GM21390 (cell line): ENCODE results near the gene CDC14A.
A peak's percentile ranks its signal among the peaks of the same experiment; 100 is the strongest.
"Not testable (repeated sequence)": the region's sequence is repeated elsewhere in the genome, so short reads cannot be mapped to it uniquely, and the experiment has no call there.

Experiments
- ATAC-seq: cut with Tn5 transposase; IDR thresholded peaks from one replicate; pipeline ENCODE4 v1.9.1; 2021; ENCODE audit not compliant: unreplicated experiment

CDC14A gene

GRCh38 chr1:100397681-100398080 lies 45.4 kb downstream of the CDC14A start:
- ATAC-seq, result no peak

DNA sequence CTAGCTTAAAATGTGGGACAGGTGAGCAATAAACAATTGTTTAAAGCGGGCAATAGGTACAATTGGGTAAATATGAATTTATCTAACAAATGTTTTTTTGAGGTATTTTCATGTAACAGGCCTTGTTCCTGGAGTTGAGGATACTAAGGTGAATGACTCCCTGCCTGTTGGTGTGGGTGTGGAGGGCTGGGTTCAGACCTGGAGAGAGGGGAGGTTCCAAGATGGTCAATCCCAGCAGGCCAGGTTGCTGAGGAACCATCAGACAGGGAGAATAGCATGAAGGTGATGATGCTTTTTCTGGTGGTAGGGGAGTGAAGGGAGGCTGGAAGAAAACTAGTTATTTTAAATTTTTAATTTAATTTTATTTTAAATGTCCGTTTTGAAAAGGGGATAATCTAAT lies 46.3 kb downstream of the CDC14A start:
- ATAC-seq, result no peak

DNA sequence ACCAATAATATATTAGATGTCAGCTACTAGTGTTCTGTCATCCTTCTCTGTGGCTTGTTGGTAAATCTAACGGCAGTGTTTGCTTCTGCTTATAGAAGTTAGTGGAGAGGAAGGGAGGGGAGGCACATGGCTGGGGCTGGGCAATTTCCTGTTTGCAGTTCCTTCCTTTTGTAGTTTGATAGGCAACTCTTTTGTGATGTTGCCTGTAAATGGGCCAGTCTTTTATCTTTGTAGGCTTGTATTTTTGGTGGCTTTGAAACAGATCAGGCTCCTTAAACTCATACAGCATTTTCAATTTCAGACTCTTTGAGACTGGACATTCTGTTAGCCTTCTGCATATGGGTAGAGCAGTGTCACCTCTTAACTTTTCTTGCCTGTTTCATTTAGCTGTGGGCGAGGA lies 48.1 kb downstream of the CDC14A start:
- ATAC-seq, result peak; percentile 76

GRCh38 chr1:100404821-100405220 lies 52.5 kb downstream of the CDC14A start:
- no peak for ATAC-seq

DNA sequence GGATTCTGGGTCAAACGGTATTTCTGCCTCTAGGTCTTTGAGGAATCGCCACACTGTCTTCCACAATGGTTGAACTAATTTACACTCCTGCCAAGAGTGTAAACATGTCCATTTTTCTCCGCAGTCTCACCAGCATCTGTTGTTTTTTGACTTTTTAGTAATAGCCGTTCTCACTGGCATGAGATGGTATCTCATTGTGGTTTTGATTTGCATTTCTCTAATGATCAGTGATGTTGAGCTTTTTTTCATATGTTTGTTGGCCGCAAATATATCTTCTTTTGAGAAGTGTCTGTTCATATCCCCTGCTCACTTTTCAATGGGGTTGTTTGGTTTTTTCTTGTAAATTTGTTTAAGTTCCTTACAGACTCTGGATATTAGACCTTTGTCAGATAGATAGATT lies 53.6 kb downstream of the CDC14A start:
- not testable (repeated sequence) for ATAC-seq

DNA sequence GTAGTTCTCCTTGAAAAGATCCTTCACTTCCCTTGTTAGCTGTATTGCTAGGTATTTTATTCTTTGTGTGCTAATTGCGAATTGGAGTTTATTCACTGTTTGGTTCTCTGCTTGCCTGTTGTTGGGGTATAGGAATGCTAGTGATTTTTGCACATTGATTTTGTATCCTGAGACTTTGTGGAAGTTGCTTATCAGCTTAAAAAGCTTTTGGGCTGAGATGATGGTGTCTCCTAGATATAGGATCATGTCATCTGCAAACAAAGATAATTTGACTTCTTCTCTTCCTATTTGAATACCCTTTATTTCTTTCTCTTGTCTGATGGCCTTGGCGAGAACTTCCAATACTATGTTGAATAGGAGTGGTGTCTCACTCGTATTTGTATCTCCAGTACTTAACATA lies 55.1 kb downstream of the CDC14A start:
- not testable (repeated sequence) for ATAC-seq

DNA sequence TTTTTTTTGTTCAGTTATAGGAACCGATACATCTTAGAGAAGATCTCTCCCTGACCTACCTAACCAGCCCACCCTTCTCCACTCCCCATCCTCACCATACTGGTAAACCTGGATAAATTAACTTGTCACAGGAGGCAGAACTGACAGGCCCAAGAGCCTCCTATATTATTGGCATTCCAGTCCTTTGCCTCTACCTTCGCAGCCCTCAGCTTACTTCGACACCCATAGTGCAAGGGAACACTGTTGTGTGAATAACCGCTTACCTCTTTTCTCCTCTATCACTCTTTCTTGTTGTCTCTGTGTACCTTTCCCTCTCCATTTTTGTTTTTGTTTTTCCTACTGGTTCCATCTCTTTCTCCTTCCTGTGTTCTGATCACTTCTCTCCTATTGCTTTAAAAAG lies 58.7 kb downstream of the CDC14A start:
- no peak for ATAC-seq

DNA sequence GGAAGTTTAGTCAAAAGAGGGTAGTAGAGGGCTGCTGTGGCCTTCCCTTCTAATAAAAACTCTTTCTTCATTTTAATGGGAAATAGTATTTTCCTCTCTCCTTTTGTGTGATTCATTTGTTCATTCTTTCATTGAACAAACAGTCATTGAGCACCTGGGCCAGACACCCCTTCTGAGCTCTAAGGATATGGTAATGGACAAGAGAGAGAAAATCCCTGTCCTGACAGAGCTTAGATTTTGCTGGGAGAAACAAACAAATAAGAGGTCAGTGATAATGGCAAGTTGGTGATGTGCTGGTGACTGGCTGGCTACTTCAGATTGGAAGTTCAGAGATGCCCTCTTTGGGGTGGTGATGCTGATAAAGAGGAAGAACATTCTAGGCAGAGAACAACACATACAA lies 59.3 kb downstream of the CDC14A start:
- ATAC-seq, result no peak

- no peak for ATAC-seq
Measured at GRCh38 chr1:100413035-100413434, 60.7 kb downstream of the CDC14A start.

- no peak for ATAC-seq
Measured at GRCh38 chr1:100414693-100415497, 62.6 kb downstream of the CDC14A start.

GRCh38 chr1:100415498-100415778 lies 63.1 kb downstream of the CDC14A start:
- no peak for ATAC-seq

GRCh38 chr1:100419072-100419471 lies 66.8 kb downstream of the CDC14A start:
- ATAC-seq, result no peak

DNA sequence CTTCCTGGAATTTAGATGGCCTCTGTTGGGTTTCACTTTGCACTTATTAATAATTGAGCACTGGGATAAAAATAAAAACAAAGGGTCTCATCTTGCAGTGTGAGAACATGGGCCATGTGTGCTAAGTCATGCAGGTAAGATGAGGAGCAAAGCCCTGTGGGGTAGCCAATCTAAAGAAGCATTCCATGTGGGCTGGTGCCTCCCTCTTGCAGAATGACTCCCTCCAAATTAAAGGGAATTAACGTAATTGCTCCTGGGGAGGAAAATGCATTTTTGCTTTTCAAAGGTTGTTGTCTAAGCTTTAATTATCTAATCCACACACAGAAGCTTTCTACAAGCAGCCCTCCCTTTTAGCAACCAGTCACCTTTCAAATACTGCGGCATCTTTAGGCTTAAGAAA lies 69.8 kb downstream of the CDC14A start:
- no peak for ATAC-seq

GRCh38 chr1:100423832-100424337 lies 71.6 kb downstream of the CDC14A start:
- ATAC-seq, result peak; percentile 96

- ATAC-seq, result no peak
Measured at GRCh38 chr1:100428160-100428559, 75.9 kb downstream of the CDC14A start.

GRCh38 chr1:100430325-100430756 lies 78.0 kb downstream of the CDC14A start:
- no peak for ATAC-seq

DNA sequence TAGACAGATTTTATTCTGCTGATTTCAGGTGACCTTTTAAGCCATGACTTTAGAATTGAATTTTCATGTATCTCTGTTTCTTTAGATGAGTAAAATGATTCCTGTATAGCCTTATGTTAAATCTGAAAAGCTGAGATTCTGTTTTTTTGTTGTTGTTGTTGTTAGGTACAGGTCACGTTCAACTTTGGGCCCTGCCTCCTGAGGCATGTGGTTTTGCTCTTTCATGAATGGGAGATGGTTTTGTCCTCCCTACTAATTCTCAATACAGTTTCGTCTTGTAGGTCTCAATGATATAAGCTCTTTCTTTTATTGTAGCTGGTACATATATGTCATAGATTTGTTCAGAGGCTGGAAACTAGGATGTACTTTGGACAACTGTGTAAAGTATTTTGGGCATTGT lies 79.6 kb downstream of the CDC14A start:
- no peak for ATAC-seq

DNA sequence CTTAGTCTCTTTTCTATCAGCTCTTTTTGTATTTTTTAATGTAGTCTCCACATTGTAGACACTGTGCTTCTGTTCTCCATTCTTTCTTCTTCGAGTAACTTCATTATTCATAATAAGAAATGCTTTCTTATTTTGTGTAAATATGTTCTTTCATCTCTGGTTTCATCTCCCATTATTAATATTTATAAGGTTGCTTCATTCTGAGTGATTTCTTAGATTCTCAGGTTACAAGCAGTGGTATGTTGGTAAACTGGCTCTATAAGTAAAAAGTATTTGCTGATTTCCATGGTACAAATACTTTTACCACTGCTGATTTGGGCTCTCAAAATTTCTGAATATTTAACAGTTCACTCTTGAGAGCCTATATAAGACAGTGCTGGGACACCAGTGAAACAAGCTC lies 81.3 kb downstream of the CDC14A start:
- ATAC-seq, result no peak

- ATAC-seq, result no peak
Measured at GRCh38 chr1:100434831-100435230, 82.5 kb downstream of the CDC14A start.

DNA sequence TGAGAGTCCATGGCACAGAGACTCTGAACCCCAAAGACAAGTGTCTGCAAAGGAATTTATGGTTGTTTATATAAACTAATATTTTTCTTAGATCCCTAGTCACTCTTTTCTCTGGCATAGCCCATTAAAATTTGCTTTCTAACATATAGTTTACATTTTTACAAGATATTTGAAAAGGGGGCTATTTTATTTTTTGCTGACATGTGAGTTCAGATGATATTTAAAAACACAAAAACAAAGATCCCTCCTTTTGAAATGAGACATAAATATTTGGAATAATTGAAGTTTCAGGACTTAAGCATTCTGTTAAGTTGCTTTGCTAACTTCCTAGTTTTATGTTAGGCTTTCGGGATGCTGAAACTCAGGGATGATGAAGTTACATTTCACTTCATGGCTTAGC lies 86.1 kb downstream of the CDC14A start:
- no peak for ATAC-seq

- ATAC-seq, result no peak
Measured at GRCh38 chr1:100438789-100439188, 86.5 kb downstream of the CDC14A start.

DNA sequence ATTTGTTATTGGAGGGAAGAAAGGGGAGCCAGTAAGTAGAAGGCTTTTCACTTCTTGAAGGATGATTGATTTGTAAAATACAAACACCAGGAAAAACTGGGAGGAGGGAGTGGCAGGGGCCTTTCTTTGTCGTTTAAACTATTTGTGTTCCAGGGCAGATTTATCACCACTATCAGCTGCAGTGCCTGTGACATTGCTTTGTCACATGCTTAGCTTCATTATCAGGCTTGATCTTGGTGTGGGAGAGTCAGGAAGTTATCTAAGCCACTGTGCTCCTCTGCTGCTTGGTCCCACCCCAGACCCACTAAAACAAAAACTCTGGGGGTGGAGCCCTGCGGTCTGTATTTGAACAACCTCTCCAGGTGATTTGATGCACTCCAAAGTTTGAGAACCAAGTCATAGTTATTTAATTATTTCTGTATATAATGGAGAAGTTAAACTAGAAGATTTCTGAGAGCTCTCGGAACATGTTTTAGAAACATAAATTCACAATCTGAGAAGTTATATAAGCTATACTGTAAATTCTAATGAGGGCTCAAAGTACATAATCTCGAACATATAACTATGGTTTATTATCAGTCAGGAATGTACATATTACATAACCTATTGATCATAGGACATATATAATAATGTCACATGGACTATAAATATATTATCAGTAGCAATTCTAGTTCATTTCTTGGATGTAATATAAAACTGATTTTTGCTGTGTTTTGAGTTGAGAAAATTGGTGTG lies 87.9 kb downstream of the CDC14A start:
- ATAC-seq, result no peak
